ENCODE data around the gene GPR17.

The GPR17 gene

DNA sequence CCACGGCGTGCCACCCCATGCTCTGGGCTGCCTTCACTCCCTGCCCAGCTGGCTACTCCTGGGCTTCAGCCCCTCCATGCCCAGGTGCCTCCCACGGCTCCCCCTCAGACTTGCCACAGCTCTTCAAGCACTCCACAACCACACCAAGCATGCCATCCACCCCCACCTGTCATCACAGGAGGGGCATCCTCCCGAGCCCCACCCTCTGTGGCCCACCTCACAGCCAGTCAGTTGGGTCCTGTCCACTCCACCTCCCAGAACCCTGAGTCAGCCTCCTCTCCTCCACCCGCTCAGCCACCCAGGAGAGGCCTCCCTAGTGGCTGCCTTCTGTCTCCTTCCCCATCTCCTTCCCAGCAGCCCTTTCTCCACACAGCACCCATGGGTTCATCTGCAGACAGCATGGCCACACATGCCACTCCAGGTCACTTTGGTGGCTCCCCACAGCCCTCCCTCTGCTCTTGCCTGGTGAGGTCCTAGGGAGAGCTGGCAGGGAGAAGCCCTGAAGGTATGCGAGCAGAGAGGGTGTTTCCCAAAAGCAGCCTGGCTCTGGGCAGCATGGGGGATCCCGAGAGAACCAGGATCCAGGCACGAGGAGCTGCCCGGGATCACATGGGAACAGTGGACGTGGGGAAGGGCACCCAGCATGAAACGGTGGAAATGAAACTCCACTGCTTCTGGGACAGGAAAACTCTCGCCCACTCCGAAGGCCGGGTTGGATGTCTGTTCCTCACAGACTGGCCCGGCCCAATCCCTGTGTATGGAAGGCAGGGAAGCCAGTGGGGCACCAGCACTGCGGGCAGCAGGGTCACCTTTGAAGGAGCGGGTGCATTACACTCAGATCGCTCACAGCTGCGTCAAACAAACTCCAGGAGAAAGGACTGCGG lies 26.6 kb downstream of the GPR17 start:
- FAIRE-seq, result no peak

DNA sequence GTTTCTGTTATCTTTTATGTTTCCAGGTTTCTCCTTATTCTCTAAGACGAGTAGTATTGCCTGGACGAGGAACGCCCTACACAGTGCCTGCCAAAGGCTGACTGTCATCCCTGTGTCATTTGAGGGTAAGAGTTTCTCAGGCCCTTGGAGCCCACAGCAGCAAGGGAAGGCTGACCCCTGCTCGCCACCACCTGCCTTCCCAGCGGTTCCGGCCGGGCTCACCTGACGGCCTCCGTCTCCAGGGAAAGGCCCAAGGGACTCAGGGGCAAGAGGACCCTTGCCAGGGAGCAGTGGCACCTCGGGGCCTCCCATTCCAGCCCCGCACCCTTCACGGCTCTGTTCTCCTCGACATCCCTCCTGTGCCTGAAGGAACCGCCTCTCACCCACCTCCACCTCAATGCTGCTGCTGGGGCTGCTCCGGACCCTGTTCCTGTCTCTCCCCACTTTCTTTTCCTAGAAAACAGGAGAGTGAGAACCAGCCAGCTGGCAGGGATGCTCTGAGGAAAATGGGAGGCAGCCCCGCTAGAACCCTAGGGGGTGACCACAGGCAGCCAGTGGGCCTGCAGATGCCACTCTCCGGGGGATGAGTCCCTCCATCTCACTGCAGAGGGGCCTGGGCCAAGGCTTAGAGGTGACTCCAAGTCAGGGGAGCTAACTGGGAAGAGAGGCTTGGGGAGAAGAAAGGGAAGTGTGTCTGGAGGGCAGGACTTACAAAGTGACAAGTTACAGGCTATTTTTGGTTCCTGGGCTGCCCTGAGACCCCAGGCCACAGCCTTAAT lies 27.5 kb downstream of the GPR17 start:
- no peak for FAIRE-seq

DNA sequence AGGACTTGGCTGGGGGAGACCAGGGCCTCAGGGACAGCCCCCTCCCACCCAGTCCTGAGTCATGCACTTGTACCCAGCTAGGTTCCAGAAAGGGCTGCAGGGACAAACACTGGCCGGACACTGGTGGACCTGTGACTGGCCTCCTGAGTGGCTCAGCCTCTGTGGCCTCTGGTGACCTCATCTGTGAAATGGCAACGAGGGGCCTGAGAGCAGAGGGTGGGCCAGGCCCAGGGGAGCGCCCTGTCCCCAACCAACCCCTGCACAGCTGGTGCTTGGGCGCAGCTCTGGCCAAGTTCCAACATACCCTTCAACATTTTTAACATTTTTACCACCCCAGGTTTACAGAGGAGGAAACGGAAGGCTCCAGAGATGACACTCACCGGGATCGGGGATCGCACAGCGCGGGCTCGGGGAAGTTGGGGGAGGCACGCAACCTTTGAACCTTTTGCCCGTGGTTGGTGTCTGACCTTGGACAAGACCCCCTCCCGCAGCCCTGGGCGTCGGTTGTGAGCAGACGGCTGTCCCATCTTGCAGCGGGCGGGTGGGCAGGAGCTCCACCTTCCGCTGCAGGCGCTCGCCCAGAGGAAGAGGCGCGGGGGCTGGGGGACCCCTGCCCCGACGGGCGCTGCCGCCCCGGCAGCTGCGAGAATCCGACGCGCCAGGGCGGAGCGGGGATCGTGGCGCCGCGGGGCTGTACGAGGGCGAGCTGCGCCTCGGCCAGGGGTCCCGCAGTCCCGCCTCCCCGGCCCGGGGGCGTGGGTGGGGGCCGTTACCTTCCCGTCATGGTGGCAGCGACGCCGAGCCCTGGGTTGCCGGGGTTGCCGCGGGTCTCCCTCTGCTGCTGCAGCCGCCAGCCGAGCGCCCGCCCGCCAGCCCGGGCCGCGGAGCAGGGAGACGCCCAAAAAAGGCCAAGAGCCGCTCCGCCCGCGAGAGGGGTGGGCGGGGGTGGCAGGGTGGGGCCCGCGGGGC lies 28.6 kb downstream of the GPR17 start:
- FAIRE-seq, result no peak

DNA sequence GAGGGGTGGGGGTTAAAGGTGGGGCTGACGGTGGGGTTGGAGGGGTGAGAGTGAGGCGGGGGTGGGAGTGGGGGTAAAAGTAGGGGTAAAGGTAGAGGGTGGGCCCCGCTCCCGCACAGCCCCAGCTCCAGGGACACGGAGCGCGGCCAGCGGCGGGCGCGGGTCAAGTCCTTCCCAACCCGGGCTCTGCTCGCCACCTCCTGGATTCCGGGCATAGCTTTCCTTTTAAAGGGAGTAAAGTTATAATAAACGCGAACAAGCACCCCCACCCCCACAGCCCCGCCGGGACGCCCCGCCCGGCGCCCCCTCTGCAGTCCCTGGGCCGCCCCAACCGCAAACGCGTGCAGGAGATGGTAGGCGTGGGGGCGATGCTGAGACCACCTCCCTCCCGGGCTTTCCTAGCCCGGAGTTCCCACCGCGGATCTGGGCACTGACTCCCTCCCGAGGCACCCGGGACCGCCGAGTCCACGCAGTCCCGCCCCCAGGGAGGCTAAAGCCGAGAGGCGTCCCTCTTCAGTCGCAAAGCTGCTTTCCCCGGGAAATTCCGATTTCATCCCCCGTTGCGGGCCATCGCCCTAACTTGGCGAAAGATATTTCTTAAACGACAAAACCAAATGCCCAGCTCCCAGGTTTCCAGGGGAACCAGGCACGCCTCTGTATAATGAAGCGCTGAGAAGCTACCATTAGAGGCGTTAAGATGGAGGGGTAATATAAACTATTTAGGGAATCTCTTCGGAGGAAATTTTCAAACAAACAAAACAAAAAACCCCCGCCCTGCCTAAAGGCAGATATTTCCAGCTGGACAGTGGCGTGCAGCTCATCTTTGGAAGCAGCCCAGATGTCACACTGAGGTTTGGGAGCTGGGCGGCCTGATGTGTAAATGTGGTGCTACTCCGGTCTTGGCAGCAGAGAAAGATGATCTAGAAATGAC lies 29.6 kb downstream of the GPR17 start, which contains the start of gene LIMS2:
TSS of gene LIMS2 (minus strand) at position 200 of the 931 bp plus-strand sequence. CDS start 506 bp downstream, outside the sequence.
- peak; percentile 48 for FAIRE-seq

DNA sequence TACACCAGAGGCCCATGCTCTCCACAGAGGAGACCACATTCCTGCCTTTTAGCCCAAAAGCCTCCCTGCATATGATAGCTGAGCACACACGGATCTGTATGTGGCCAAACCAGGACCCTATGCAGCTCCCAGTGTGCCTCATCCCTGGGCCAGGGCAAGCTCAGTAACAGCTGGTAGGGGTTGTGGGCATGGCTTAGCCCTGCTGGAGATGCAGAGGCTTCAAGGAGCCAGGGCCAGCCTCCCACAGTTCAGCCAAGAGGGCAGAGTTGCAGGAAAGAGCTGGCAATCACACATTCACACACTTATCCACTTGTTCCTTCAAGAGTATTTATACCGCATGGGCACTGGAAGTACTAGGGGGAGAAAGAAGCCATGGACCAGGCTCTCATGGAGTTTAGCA lies 31.0 kb downstream of the GPR17 start:
- no peak for FAIRE-seq

DNA sequence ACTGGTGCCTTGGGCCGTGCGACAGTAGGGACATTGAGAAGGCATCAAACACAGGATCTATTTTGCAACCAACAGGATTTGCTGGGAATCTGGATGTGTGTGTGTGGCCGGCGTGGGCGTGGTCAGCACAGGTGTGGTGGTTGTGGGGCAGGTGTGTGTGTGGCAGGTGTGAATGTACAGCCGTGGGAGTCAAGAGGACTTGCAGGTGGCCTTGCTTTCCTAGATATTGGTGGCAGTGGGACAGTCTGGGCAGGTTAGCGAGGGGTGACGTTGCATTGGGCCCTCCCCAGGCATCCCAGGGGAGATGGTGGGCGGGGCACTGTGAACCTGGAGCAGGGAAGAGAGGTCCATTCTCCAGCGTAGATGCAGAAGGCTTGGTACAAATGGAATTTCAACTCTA lies 32.6 kb downstream of the GPR17 start:
- FAIRE-seq, result no peak

DNA sequence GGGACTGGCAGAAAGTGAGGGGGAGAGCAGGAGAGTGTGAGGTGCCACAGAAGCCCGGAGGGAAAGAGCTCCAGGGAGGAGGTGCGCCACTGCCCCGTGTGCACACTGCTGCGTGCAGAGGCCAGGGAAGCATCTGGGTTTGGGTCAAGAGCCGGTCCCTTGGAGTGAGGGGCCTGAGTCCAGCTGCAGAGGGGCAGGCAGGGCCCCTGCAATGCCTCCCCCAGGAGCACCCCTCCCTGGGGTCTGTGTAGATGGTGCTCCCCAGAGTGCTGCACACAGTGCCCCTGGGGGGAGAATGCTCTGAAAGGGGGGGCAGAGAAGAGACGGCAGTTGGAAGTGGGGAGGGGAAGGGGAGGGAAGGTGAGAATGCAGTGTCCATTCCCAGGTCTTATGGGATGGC lies 33.0 kb downstream of the GPR17 start:
- FAIRE-seq, result no peak

DNA sequence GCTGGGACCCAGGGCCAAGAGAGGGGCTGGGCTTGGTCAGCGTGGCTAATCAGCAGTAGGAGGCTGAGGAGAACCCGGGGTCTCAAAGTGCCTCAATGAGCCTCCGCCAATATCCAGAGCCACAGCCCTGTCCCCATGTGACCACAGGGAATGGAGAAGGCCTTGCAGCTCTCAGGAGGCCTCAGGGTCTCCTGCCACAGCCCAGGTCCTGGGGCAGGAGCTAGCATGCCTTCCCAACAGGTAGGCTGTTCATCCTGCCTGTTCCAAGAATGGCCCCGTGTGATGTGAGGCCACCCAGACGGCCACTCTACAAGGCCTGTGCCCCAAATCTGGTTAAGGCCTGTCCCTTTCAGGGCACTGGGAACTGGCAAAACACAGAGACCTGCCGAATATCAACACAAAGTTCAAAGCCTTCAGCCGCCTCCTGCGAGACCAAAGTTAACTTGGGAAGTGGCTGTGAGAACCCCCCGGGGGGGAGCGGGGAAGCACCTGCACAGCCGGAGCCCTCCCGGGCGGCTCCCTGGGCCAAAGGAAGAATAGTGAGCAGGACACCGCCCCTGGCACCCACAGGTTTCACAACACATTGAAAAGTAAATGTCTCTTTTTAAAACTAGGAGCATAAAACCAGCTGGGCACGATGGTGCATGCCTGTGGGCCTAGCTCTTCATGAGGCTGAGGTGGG lies 33.9 kb downstream of the GPR17 start:
- no peak for FAIRE-seq

DNA sequence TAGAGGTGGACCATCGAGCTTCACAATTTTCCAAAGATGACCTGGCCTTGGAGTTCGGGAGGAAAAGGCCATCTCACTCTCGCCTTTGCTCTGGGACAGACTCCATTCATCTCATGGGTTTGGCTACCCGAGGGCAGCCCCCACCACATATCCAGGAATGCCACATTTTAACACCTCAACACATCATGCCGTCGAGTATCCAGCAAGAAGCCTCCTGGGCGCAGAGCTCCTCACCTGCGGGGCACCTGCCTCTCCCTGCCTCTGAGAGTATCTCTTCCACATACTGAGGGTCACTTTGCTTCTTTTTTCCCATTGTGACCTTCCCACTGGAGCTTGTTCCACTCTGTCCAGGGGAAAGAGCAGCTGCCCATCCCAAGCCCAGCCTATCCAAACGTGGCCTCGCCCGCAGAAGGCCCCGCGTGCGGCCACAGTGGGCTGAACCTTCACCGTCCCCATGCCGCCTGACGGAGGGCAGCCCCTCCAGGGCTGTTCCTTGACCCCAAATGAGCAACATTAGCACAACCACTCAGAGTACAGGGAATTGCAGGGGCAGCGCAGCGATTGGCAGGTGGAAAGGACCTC lies 34.8 kb downstream of the GPR17 start:
- no peak for FAIRE-seq

DNA sequence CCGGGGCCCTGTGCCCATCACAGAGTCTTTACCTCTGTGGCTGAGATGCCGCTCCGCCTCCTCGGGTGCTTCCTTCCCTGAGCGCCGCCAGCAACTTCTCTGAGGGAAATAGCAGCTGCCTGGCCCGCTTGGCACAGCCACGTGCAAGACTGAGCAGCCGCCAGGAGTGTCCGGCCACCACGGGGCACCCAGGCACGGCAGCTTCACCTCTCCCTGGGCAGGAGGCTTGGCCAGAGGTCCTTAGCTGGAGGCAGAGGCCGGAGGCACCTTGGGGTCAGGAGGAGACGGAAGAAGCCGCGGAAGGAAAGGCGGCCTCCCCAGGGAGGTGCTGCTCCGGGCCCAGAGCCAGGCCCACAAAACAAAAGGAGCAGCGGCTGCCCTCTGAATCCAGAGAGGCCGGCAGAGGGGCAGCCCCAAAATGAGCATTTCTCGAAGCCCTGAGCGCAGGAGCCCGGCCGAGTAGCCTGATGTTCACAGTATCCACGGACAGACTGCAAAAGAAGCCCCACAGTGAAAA lies 35.4 kb downstream of the GPR17 start:
- no peak for FAIRE-seq

DNA sequence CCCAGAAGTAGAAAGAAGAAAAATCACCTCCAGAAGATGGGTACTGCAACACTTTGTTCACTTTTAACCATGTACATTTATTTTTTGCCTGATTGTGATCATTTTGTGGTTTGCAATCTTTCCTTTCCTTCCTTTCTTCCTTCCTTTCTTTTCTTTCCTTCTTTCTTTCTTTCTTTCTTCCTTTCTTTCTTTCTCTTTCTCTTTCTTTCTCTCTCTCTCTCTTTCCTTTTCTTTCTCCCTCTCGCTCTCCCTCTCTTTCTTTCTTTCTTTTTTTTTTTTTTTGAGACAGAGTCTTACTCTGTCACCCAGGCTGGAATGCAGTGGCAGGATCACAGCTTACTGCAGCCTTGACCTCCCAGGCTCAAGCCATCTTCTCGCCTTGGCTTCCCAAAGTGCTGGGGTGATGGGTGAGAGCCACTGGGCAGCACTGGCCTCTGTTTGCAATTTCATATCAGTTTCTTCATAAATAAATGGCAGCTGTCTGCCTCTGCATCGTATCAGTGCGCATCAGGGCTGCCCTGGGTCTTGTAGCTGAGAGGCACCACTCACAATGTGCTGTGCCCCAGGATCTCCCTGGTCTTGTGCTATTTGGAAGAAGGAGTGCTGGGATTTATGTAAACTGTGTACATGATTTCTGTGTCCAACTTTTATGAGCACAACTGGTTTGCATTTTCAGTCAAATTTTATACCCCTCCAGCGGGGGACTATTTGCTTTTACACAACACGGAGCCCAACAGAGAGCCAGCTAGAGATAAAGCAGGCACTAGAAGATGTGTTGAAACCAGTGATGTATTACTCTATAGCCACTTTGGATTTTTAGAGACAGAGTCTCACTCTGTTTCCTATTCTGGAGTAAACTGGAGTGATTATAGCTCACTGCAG lies 36.3 kb downstream of the GPR17 start:
- FAIRE-seq, result no peak

DNA sequence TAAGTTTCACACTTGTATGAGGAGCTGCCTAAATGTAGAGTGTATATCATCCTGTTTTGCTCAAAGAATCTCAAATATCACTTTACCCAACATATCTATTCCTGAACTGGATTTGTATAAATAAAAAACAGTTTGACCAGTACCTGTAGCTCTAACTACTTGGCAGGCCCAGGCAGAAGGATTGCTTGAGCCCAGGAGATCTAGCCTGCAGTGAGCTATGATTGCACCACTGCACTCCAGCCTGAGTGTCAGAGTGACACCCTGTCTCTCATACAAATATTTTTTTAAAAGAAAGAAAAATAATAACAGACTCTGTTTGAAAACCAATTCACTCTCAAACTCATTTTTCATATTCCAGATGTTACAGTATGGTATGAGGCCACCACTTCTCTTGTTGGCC lies 37.1 kb downstream of the GPR17 start:
- no peak for FAIRE-seq

DNA sequence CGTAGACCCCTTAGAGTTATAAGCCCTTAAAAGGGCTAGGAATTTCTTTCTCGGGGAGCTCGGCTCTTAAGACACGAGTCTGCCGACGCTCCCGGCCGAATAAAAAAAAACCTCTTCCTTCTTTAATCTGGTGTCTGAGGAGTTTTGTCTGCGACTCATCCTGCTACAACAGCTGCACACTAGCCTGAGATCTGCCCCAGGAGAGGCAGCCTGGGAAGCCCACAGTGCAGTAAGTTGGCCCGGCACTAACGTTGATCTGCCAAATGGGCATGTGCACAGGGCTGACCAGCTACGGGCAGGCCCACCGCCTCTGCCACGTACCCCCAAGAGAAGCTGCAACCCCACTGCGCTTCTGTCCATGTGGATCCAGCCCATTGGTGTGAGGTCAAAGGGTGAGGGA lies 37.8 kb downstream of the GPR17 start:
- no peak for FAIRE-seq

DNA sequence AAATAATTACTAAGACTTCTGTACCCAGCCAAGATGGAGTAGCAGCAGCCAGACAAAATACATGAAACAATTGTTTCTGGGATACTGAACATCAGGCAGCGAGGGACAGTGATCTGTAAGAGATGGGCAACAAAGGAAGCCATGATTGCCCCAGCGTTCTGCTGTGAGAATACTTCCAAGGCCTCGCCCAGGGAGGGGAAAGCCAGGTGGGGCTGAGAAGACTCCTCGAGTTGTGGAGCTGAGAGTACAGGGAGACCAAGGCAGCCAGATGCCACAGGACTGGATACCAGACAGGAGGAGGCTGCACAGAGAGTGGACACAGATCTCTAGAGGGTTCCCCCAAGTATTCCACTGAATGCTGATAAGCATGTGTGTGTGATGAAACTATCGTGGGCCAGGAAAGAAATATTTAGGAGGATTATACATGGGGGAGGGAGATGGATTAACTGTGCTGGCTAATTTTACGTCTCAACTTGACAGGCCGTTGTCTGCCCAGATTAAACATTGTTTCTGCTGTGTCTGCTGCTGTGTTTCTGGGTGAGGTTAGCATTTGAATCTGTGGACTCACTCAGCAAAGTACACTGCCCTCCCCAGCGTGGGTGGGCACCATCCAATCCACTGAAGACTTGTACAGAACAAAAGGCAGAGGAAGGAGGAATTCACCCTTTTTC lies 39.6 kb downstream of the GPR17 start:
- FAIRE-seq, result no peak

DNA sequence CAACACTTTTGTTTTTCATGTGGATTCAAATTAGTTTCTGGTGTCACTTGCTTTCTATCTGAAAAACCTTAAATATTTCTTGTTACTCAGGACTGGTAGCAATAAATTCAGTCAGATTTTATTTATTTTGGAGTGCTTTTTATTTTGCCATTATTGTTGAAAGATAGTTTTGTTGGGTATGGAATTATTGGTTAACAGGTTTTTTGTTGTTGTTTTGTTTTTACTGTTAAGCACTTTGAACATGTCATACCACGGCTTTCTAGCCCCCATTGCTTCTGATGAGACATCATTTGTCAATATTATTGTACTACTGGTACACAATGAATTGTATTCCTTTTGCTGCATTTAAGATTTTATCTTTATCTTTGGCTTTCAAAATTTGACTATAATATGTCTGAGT lies 42.5 kb downstream of the GPR17 start:
- no peak for FAIRE-seq

DNA sequence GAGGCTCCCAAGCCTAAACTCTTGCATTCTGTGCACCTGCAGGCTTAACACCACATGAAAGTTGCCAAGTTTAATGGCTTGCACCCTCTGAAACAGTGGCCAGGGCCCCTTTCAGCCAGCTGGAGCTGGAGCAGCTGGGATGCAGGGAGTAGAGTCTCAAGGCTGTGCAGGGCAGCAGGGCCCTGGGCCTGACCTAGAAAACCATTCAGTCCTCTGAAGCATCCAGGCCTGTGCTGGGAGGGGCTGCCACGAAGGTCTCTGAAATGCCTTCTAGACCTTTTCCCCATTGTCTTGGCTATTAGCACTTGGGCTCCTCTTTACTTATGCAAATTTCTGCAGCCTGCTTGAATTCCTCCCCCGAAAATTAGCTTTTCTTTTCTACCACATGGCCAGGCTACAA lies 44.7 kb downstream of the GPR17 start:
- FAIRE-seq, result no peak

DNA sequence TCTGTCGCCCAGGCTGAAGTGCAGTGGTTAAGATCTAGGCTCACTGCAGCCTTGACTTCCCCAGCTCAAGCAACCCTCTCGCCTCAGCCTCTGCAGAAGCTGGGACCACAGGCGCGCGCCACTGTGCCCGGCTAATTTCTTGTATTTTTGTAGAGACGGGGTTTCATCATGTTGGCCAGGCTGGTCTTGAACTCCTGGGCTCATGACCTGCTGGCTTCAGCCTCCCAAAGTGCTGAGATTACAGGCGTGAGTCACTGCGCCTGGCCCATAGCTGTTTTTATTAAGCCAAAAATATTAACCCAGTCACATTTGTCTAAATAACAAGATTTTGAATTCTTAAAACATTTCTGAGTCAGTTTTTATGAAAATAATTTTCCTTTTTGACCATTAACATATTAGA lies 49.0 kb downstream of the GPR17 start:
- no peak for FAIRE-seq
